GM12878 (cell line): ENCODE results near the gene DIS3L2. TPM values are rescaled to one million over a fixed set of nuclear protein-coding genes. Genes with fewer than 3 reads are reported as not detected.
"Not testable (repeated sequence)": the region's sequence is repeated elsewhere in the genome, so short reads cannot be mapped to it uniquely, and the experiment has no call there.

Experiments used
- ATAC-seq: fragments of 200-7000 bp; cut with Tn5 transposase; 3 replicates; pipeline ENCODE4 v1.9.1; 2020; ENCODE audit warnings: mild to moderate bottlenecking, moderate library complexity
- BruUV-seq: library from RNA; stranded (reverse); fragments of 400-500 nt; replicated peaks from 2 replicates; lab custom pipeline; 2021; lab: Mats Ljungman, UMichigan
- CTCF ChIA-PET: fragments of 300-600 bp; sonication (Branson Sonifier 250); formaldehyde crosslinking; extraction: SDS; loops from one replicate; lab custom pipeline; 2021; ENCODE audit warnings: inconsistent platforms; lab: Yijun Ruan, JAX
- POLR2A ChIA-PET: fragments of 350-600 bp; formaldehyde crosslinking; extraction: SDS; loops from one replicate; lab custom pipeline; 2021; ENCODE audit warnings: inconsistent platforms; lab: Charles Lee
- RAD21 ChIA-PET: fragments of 300-600 bp; sonication (Branson Sonifier 250); formaldehyde crosslinking; loops from one replicate; lab custom pipeline; 2023; ENCODE audit warnings: antibody characterized with exemption; ENCODE audit not compliant: unreplicated experiment; lab: Charles Lee
- SMC1A ChIA-PET: fragments of 300-600 bp; sonication (Branson Sonifier 250); formaldehyde crosslinking; loops from one replicate; lab custom pipeline; 2023; ENCODE audit not compliant: unreplicated experiment, uncharacterized antibody; lab: Charles Lee
- DNase-seq: peaks from one replicate; pipeline ENCODE4 v3.0.0-alpha.2; 2011; ENCODE audit warnings: low read depth, low spot score
- FAIRE-seq: peaks from 3 replicates; lab custom pipeline; 2011; peaks lifted over from hg19 to GRCh38; lab: Jason Lieb, UNC
- H2AFZ ChIP-seq: 2 replicates; pipeline ENCODE4 v1.6.0; 2011; ENCODE audit warnings: low read depth, low read length, control low read depth; ENCODE audit not compliant: control insufficient read depth
- H3K27ac ChIP-seq: 2 replicates; pipeline ENCODE4 v1.5.1; 2011; ENCODE audit warnings: control low read depth; ENCODE audit not compliant: control insufficient read depth, insufficient read depth
- H3K27me3 ChIP-seq, 2 experiments: replicated peaks in 1 of 2; 2 replicates each; pipeline versions ENCODE4 v1.6.0 to v1.6.1; 2011; ENCODE audit warnings: low read length in 1 of 2; ENCODE audit not compliant: control insufficient read depth in 2 of 2, insufficient read depth in 2 of 2
- H3K36me3 ChIP-seq, 2 experiments: 2 replicates each; pipeline ENCODE4 v1.5.1; 2011; ENCODE audit warnings: low read length in 1 of 2; ENCODE audit not compliant: control insufficient read depth in 2 of 2, insufficient read depth in 2 of 2
- H3K4me1 ChIP-seq: 2 replicates; pipeline ENCODE4 v1.6.1; 2011; ENCODE audit warnings: mild to moderate bottlenecking, low read length, moderate library complexity, mixed read lengths; ENCODE audit not compliant: control insufficient read depth, insufficient read depth
- H3K4me2 ChIP-seq: 2 replicates; pipeline ENCODE4 v1.6.0; 2011; ENCODE audit warnings: control low read depth; ENCODE audit not compliant: control insufficient read depth, insufficient read depth
- H3K4me3 ChIP-seq: fragments of 200-600 bp; sonication (generic); 2 replicates; pipeline ENCODE4 v1.5.1; 2016
- H3K79me2 ChIP-seq: 2 replicates; pipeline ENCODE4 v1.6.0; 2011; ENCODE audit warnings: low read length; ENCODE audit not compliant: control insufficient read depth, insufficient read depth
- H3K9ac ChIP-seq: 2 replicates; pipeline ENCODE4 v1.8.0; 2011; ENCODE audit warnings: low read length, control low read depth, mixed read lengths; ENCODE audit not compliant: control insufficient read depth, insufficient read depth
- H3K9me3 ChIP-seq: replicated peaks from 3 replicates; pipeline ENCODE4 v1.5.1; 2011; ENCODE audit warnings: mild to moderate bottlenecking, low read length; ENCODE audit not compliant: control insufficient read depth, insufficient read depth
- H4K20me1 ChIP-seq: 2 replicates; pipeline ENCODE4 v1.6.0; 2011; ENCODE audit not compliant: control insufficient read depth, insufficient read depth
- DPF2 ChIP-seq: fragments of 450-650 bp; IDR thresholded peaks from 2 replicates; pipeline ENCODE4 v1.6.1; 2017; ENCODE audit warnings: mild to moderate bottlenecking
- IRF4 ChIP-seq: IDR thresholded peaks from 2 replicates; pipeline ENCODE4 v1.6.1; 2011; ENCODE audit warnings: low read depth, low read length
- WGBS: methylation state at CpG from one replicate; pipeline ENCODE4 v1.1.6; 2016; ENCODE audit warnings: low lambda C conversion rate; ENCODE audit not compliant: insufficient replicate concordance, insufficient coverage; ENCODE audit errors: missing lambda C conversion rate; 5-methylcytosine and 5-hydroxymethylcytosine counted together
- in situ Hi-C: fragments of 300-500 bp; cut with MboI; formaldehyde crosslinking; loops from 9 replicates; pipeline ENCODE4 v1.14.3; 2018; ENCODE audit warnings: mixed read lengths
- intact Hi-C: fragments of 100-400 bp; cut with micrococcal nuclease; formaldehyde crosslinking; loops from one replicate; pipeline ENCODE4 v1.14.2; 2022; ENCODE audit not compliant: unreplicated experiment
- polyA plus RNA-seq, 11 experiments: library from polyadenylated mRNA; depleted of rRNA in 4 of 11; unstranded in 6 of 11; stranded (reverse) in 5 of 11; fragments of >200 nt; fragmentation: Nextera tagmentation in 4 of 11; fragmentation: Illumina TruSeq in 1 of 11; extraction: Ambion mirVana in 4 of 11; extraction: Trizol in 1 of 11; gene quantifications; 1 replicate in 1 of 11; 2 replicates in 10 of 11; pipeline versions ENCODE4 v1.2.1 to v1.2.3, GENCODE V29; 2011 to 2016; ENCODE audit warnings: inconsistent platforms in 2 of 11, missing spikeins in 2 of 11, low read depth in 1 of 11
- total RNA-seq, 4 experiments: library from RNA; depleted of rRNA in 3 of 4; stranded (reverse); fragments of >200 nt in 3 of 4; fragmentation: Illumina TruSeq in 1 of 4; extraction: Trizol in 1 of 4; gene quantifications; 2 replicates each; pipeline versions ENCODE4 v1.2.1 to v1.2.3, GENCODE V29; 2013 to 2021
- TF ChIP-seq, protein P1 (sequence below): IDR thresholded peaks from 2 replicates; pipeline ENCODE4 v1.6.1; 2011; ENCODE audit warnings: borderline replicate concordance, low read depth, mild to moderate bottlenecking, moderate library complexity, mixed read lengths, low read length; ENCODE audit not compliant: insufficient read depth; ENCODE audit errors: extremely low read length
- TF ChIP-seq, protein P2 (sequence below): fragments of 450-650 bp; IDR thresholded peaks from 2 replicates; pipeline ENCODE4 v1.6.1; 2017; ENCODE audit warnings: mild to moderate bottlenecking, moderate library complexity
- TF ChIP-seq, protein P3 (sequence below), 3 experiments: IDR thresholded peaks in 2 of 3; conservative IDR thresholded peaks in 1 of 3; 2 replicates each; pipeline ENCODE4 v1.5.1; 2011; ENCODE audit warnings: low read depth in 3 of 3, low read length in 3 of 3, mild to moderate bottlenecking in 3 of 3, control low read depth in 2 of 3, moderate library complexity in 2 of 3, inconsistent platforms in 1 of 3, mixed read lengths in 1 of 3; ENCODE audit not compliant: control insufficient read depth in 2 of 3, insufficient read depth in 1 of 3; ENCODE audit errors: extremely low read depth in 1 of 3

DIS3L2 gene
- total and polyA plus RNA-seq, 10 of the 15 experiments (the other 5 are each of a cell fraction or from before 2014, with no cell fraction given) = 3.5 to 27.1 (median 16.0) TPM

DNA sequence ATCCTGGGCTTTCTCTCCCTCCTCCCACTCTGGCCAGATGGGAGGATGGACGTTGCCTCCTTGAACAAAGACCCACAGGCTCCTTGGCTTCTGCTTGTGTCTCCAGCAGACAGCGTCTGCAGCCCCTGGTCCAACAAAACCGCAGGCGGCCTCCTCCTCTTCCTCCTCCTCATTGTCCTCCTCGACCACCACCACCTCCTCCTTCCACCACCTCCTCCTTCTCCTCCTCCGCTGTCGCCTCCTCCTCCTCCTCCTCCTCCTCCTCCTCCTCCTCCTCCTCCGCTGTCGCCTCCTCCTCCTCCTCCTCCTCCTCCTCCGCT is 371.4 kb downstream of the DIS3L2 start (continued):
- TF ChIP-seq, protein P1, sequence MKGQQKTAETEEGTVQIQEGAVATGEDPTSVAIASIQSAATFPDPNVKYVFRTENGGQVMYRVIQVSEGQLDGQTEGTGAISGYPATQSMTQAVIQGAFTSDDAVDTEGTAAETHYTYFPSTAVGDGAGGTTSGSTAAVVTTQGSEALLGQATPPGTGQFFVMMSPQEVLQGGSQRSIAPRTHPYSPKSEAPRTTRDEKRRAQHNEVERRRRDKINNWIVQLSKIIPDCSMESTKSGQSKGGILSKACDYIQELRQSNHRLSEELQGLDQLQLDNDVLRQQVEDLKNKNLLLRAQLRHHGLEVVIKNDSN = no peak
- no peak for TF ChIP-seq DPF2
- TF ChIP-seq, protein P2, sequence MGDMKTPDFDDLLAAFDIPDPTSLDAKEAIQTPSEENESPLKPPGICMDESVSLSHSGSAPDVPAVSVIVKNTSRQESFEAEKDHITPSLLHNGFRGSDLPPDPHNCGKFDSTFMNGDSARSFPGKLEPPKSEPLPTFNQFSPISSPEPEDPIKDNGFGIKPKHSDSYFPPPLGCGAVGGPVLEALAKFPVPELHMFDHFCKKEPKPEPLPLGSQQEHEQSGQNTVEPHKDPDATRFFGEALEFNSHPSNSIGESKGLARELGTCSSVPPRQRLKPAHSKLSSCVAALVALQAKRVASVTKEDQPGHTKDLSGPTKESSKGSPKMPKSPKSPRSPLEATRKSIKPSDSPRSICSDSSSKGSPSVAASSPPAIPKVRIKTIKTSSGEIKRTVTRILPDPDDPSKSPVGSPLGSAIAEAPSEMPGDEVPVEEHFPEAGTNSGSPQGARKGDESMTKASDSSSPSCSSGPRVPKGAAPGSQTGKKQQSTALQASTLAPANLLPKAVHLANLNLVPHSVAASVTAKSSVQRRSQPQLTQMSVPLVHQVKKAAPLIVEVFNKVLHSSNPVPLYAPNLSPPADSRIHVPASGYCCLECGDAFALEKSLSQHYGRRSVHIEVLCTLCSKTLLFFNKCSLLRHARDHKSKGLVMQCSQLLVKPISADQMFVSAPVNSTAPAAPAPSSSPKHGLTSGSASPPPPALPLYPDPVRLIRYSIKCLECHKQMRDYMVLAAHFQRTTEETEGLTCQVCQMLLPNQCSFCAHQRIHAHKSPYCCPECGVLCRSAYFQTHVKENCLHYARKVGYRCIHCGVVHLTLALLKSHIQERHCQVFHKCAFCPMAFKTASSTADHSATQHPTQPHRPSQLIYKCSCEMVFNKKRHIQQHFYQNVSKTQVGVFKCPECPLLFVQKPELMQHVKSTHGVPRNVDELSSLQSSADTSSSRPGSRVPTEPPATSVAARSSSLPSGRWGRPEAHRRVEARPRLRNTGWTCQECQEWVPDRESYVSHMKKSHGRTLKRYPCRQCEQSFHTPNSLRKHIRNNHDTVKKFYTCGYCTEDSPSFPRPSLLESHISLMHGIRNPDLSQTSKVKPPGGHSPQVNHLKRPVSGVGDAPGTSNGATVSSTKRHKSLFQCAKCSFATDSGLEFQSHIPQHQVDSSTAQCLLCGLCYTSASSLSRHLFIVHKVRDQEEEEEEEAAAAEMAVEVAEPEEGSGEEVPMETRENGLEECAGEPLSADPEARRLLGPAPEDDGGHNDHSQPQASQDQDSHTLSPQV = no peak

DNA sequence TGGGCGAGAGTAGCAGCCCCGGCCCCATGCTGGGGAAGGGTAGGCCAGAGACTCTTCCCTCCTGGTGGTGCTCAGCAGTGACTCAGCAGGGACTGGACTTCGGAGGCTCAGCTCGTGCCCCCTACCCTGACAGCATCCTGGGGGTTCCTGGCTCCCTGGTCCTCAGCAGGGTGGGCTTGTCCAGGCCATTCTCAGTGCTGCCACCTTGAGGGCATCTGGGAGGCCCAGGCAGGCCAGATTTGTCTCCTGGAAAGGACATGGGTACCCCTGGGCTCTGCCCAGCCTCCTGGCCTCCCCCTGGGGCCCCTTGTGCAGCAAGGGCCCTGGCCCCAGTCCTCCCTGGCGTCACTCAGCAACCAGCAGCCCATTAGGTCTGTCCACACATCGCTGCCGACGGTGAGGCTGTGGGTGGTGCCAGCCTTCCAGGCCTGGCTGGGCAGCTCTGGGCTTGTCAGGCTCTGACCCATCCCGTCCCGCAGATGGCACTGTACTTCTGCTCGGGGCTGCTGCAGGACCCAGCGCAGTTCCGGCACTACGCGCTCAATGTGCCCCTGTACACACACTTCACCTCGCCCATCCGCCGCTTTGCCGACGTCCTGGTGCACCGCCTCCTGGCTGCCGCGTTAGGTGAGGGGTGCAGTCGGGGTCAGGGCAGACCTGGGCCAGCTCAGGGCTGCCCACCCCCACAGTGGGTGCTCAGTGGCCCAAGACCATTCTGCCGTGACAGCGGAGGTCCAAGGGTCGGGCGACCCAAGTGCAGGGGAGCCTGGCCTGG is 372.0 kb downstream of the DIS3L2 start:
- no peak overlapping the region for H3K4me2 ChIP-seq
- no peak overlapping the region for H3K4me3 ChIP-seq
- ATAC-seq (0 out of 3 replicates have a peak, but pooled peaks have one; percentile 18), DNase-seq (no peak), FAIRE-seq (no peak)
- no peaks in the 10 kb centered on the region for H3K9me3 ChIP-seq
- H2AFZ ChIP-seq = no peak overlapping the region
- peaks cover 0 to 5% of the 10 kb centered on the region in 2 experiments; a peak in 2 of 4 replicates for H3K36me3 ChIP-seq
- no peaks in the 10 kb centered on the region for H3K27me3 ChIP-seq
- no TSS peak for BruUV-seq
- CTCF ChIA-PET = no interaction called here
- TF ChIP-seq IRF4 = no peak
- TF ChIP-seq, protein P3, sequence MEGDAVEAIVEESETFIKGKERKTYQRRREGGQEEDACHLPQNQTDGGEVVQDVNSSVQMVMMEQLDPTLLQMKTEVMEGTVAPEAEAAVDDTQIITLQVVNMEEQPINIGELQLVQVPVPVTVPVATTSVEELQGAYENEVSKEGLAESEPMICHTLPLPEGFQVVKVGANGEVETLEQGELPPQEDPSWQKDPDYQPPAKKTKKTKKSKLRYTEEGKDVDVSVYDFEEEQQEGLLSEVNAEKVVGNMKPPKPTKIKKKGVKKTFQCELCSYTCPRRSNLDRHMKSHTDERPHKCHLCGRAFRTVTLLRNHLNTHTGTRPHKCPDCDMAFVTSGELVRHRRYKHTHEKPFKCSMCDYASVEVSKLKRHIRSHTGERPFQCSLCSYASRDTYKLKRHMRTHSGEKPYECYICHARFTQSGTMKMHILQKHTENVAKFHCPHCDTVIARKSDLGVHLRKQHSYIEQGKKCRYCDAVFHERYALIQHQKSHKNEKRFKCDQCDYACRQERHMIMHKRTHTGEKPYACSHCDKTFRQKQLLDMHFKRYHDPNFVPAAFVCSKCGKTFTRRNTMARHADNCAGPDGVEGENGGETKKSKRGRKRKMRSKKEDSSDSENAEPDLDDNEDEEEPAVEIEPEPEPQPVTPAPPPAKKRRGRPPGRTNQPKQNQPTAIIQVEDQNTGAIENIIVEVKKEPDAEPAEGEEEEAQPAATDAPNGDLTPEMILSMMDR (IDR thresholded peaks at IDR 0.05 in 2 of 3, conservative IDR thresholded peaks at IDR 0.05 in 1 of 3; ENCODE audit: control insufficient read depth in 2 of 3, extremely low read depth in 1 of 3, insufficient read depth in 1 of 3, low read depth in 3 of 3, low read length in 3 of 3) = peak; percentile 15 to 37 (median 26); a peak in 3 of 6 replicates
- peaks cover under 1% of the 10 kb centered on the region; the same call in 1 of the 2 replicates for H3K4me1 ChIP-seq
- H3K79me2 ChIP-seq = no peaks in the 10 kb centered on the region
- RAD21 ChIA-PET = no interaction called here
- 77% methylated on average over 27 of the region's 28 CpGs for whole genome bisulfite sequencing
- H3K27ac ChIP-seq = no peak overlapping the region
- in situ Hi-C loops (no loop called here), intact Hi-C loops (loop anchor here (1.0 kb wide), 1 partner anchor 107 kb away; no protein-coding TSS in a partner anchor)
- no peak overlapping the region for H3K9ac ChIP-seq
- POLR2A ChIA-PET = no interaction called here
- SMC1A ChIA-PET = no interaction called here
- H4K20me1 ChIP-seq = no peaks in the 10 kb centered on the region

DNA sequence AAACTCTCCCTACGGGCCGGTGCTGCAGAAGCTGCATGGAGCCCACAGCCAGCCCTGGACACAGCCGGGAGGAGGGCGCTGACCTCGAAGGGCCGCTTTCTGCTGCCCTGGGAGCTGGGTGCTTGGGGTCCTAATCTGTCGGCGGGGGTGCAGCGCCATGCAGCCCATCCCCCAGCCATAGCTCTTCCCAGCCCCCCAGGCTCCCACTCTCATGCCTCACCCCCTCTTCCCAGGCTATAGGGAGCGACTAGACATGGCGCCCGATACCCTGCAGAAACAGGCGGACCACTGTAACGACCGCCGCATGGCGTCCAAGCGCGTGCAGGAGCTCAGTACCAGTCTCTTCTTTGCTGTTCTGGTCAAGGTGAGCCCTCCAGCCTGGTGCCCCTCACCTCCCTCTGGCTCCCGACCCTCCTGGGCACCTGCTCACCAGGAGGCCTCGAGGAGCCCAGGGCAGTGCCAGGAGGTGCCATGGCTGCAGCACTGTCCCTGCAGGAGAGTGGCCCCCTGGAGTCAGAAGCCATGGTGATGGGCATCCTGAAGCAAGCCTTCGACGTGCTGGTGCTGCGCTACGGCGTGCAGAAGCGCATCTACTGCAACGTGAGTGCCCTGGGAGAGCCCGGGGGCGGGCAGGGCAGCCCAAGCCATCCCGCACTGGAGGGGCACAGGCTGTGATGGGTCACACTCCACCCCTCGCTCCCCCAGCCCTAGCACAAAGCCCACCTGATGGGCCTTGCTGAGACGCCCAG is 372.8 kb downstream of the DIS3L2 start:
- H3K4me3 ChIP-seq, in situ Hi-C loops, H4K20me1 ChIP-seq, H3K9ac ChIP-seq, FAIRE-seq, BruUV-seq, H3K79me2 ChIP-seq, POLR2A ChIA-PET, H3K4me2 ChIP-seq, ATAC-seq, H3K36me3 ChIP-seq, DNase-seq, H2AFZ ChIP-seq, H3K27ac ChIP-seq, H3K4me1 ChIP-seq, H3K9me3 ChIP-seq, H3K27me3 ChIP-seq, intact Hi-C loops, RAD21 ChIA-PET, SMC1A ChIA-PET: not testable (repeated sequence)
- CTCF ChIA-PET = interaction anchor here (1.3 kb wide), 1 partner anchor 103 kb away, joined by 3 read pairs; no protein-coding TSS in a partner anchor
- WGBS = 85% methylated on average over 20 of the region's 33 CpGs
